NCI-H1694 treated with DMSO at 0.1 percent for 48 hours (cell line): ENCODE data around the gene ALPL.

ENCODE experiments used
- DNase-seq: peaks from one replicate; lab custom pipeline; 2025; lab: John Stamatoyannopoulos, UW

ALPL gene

DNA sequence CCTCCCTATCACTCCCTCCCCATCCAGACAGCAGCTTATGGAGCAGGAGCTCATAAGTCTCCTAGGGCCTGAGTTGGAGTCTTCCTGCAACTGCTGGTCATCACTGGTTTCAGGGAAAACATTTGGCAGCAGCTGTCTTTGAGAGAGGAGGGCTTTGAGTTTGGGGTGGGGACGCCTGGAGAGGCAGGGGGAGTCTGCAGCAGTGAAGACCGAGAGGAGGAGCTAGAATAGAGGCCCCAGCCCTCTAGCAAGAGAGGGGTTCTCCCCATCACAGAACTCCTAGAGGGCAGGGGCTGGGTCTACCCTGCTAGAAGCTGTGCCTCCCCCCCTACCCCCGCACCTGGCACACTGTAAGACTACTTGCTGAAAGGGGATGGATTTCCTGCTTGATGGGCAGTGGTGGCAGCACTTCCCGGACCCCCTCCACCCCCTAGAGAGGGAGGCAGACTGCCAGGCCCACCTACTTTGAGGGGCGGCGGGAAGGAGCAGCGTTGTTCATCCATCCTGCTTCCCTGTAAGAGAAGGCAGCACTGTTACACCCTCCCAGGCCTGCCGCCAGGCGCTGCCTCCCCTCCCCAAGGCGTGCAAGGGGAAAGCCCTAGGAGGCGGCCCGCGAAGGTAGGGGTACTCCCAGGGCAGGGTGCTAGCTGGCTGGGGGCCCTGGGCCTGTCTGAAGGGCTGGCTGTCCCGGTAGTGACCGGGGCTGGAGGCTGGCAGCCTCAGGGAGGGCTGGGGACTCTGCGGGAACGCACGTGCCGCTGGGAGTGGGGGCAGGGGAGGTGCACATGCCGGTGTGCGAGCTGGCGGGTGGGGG is 109.5 kb downstream of the ALPL start:
- no peak for DNase-seq

DNA sequence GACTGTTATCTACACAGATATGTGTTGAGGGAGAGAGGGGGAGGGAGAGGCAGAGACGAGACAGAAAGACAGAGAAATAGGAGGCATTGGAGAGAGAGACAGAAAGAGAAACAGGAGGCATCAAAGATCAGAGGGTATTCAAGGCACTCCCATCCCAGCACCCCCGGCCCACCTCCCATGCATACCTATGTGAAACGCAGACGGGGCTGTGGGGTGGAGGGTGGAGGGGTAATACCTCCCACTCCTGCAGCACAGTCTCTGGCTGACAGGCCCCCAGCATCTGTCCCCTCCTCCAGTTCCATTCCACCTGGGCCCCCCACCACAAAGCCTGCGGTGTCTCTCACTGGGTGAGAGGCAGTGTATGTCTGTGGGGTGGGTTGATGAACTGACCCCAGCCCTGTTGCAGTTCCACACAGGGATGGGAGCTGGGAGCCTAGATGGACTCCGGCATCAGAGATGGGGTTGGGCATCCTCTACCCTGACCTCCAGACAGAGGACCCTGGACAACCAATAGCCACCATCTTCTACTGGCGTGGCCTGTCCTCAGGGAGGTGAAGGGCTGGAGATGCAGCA is 110.2 kb downstream of the ALPL start:
- no peak for DNase-seq

GRCh38 chr1:21620011-21620410 is 110.8 kb downstream of the ALPL start:
- no peak for DNase-seq

DNA sequence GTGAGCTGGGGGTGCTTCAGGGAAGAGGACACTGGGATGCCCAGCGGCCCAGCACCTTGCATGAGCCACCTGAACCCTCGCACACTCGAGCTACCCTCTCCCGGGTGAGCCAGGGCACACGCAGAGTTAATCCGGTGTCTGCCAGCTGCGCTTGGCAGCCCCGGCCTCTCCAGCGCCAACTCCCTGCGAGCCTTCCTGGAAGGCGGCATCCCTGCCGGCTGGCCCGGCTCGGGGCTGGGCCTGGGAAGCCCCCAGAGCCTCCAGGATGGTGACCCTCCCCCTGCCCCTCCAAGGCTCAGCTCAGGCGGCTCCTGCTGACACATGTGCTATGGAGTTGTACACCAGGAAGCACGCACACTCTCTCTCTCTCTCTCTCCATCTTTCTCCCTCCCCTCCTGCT is 111.3 kb downstream of the ALPL start:
- no peak for DNase-seq

GRCh38 chr1:21621051-21621450 is 111.8 kb downstream of the ALPL start:
- no peak for DNase-seq

GRCh38 chr1:21621761-21622436 is 112.7 kb downstream of the ALPL start:
- DNase-seq: no peak

DNA sequence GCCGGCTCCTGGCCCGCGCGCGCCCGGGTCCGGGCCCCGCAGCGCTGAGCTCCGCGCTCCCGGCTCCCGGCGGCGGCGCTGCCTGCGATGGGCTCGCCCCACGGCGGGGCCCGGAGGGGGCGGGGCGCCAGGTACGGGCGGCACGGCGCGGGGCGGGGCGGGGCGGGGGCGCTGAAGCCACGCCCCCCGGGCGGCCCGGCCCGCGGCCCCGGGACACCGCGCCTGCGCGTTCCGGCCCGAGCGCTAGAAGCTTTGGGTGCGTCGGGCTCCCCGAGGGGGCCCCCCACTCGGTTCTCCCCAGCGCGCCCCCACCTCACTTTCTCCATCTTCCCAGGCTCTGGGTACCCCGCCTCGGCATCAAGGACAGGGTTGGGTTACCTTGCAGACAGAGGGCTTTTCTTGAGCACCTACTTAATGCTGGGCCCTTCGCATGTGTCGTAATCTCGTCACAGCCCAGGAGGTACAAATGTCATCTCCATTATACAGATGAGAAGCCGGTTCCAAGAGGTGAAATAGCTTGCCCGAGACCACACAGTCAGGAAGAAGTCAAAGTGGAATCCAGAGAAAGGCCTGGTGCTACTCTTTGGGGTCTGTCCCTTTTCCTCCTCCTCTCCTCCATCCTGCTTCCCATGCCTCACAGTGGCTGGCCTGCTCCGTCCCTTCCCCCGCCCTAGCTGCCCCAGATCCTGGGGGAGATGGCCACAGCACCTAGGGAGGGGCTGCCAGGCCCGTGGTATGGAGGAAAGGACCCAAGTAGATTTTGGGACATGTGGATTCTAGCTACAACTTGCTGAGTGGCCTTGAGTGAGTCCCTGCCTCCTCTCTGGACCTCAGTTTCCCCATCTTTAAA is 113.5 kb downstream of the ALPL start:
- no peak for DNase-seq

DNA sequence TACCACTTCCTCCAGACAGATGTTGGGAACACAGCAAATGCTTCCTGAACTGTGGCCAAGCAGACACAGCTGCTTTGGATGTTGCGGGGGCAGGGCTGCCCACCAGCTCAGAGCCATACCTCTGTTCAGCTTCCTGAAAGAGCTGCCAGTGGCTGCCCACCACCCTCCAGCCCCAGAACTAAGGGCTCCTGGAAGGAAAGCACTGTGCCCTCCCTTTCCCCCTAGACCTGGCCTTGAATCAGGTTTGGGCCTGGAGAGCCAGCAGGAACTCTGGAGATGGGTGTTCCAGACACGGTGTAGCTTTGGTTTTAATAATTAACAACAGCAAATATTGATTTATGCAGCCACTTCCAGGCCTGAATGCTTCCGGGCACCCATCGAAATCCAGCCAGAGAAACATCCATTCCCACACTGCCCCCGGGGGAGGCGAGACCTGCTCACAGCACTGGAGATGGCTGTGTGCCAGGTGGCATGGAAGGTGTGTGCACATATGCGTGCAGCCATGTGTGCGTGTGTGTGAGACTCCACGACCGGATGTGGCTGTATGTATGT is 114.3 kb downstream of the ALPL start:
- no peak for DNase-seq

GRCh38 chr1:21624571-21625389 is 115.6 kb downstream of the ALPL start:
- peak; percentile 74 for DNase-seq

GRCh38 chr1:21625390-21626190 is 116.4 kb downstream of the ALPL start:
- no peak for DNase-seq

DNA sequence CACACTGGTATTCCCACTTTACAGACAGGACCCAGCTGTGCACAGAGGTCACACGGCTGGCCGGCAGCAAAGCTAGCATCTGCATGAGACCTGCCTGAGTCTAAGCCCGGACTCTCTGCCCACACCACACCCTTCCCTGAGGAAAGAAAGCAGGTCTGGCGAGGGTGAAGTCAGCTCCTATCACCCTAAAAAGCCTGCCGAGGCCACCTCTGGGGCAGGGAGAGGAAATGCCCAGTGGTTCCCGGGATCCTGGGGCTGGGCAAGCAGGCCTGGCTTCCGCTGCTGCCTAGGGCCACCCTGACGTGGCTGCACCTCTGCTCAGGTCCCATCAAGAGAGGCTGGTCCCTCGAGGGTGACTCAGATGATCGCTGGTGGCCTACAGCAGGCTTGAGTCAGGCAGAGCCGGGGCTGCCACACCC is 117.7 kb downstream of the ALPL start:
- no peak for DNase-seq
